IMR-90 (cell line): ENCODE data around the gene ERGIC2.

Experiments used
- CEBPB ChIP-seq: IDR thresholded peaks from 2 replicates; pipeline ENCODE4 v1.6.1; 2012; ENCODE audit warnings: low read depth, low read length, improper control_type of control experiment
- MAFK ChIP-seq: IDR thresholded peaks from 2 replicates; pipeline ENCODE4 v1.6.1; 2012; ENCODE audit warnings: low read depth, low read length, improper control_type of control experiment
- MAZ ChIP-seq: IDR thresholded peaks from 2 replicates; pipeline ENCODE4 v1.6.1; 2012; ENCODE audit warnings: low read depth, mild to moderate bottlenecking, low read length, improper control_type of control experiment, moderate library complexity, borderline replicate concordance
- POLR2A ChIP-seq: IDR thresholded peaks from 2 replicates; pipeline ENCODE4 v1.6.1; 2012; ENCODE audit warnings: mild to moderate bottlenecking, low read depth, low read length
- SMC3 ChIP-seq: fragments of 150-350 bp; IDR thresholded peaks from 2 replicates; pipeline ENCODE4 v1.6.1; 2016; ENCODE audit warnings: low read depth, mild to moderate bottlenecking, antibody characterized with exemption, low read length, moderate library complexity
- TF ChIP-seq, protein P1 (sequence below): conservative IDR thresholded peaks from 2 replicates; pipeline ENCODE4 v1.5.1; 2012; ENCODE audit warnings: mild to moderate bottlenecking, low read depth, low read length, improper control_type of control experiment

DNA sequence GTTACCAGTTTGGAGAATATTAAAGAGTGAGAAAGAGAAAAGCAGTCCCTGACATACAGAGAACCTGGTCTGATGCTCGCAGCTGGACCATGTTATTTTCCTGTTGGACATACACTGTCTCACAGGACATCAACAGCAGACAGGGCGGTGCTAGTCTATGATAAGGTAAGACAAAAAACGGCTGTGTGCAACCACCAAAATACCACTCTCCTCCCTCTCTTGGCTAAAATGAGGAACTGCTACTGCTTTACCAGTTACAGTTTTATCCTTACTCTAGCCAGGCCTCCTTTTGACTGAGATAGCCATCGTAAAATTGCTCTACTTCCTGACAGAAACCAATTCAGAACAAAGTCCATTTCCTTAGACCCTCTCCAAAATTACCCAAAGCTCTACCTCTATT is 47.0 kb upstream of the ERGIC2 start:
- TF ChIP-seq, protein P1, sequence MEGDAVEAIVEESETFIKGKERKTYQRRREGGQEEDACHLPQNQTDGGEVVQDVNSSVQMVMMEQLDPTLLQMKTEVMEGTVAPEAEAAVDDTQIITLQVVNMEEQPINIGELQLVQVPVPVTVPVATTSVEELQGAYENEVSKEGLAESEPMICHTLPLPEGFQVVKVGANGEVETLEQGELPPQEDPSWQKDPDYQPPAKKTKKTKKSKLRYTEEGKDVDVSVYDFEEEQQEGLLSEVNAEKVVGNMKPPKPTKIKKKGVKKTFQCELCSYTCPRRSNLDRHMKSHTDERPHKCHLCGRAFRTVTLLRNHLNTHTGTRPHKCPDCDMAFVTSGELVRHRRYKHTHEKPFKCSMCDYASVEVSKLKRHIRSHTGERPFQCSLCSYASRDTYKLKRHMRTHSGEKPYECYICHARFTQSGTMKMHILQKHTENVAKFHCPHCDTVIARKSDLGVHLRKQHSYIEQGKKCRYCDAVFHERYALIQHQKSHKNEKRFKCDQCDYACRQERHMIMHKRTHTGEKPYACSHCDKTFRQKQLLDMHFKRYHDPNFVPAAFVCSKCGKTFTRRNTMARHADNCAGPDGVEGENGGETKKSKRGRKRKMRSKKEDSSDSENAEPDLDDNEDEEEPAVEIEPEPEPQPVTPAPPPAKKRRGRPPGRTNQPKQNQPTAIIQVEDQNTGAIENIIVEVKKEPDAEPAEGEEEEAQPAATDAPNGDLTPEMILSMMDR = no peak
- TF ChIP-seq POLR2A = no peak
- no peak for TF ChIP-seq MAFK
- no peak for TF ChIP-seq MAZ
- no peak for TF ChIP-seq SMC3
- no peak for TF ChIP-seq CEBPB
